ENCODE measurements around the gene CFAP99.
"Not testable (repeated sequence)": the region's sequence is repeated elsewhere in the genome, so short reads cannot be mapped to it uniquely, and the experiment has no call there.

The CFAP99 gene

GRCh38 chr4:2427383-2428334, 8.9 kb downstream of the CFAP99 start:
- Histone ChIP-seq H3K79me2 (ENCODE audit: insufficient read depth, low read length) (no peaks in the 10 kb centered on the region), H3K9ac (ENCODE audit: low read depth, low read length) (no peak overlapping the region)

GRCh38 chr4:2428496-2429213, 9.9 kb downstream of the CFAP99 start:
- Histone ChIP-seq H3K9ac (ENCODE audit: low read depth, low read length) (no peak overlapping the region), H3K4me1 (ENCODE audit: insufficient read depth, low read length) (no peaks in the 10 kb centered on the region), H3K36me3 (ENCODE audit: insufficient read depth, low read length) (no peaks in the 10 kb centered on the region), H3K4me3 (ENCODE audit: low read depth in 1 of 2, low read length in 2 of 2) (no peak overlapping the region), H3K27me3 (ENCODE audit: insufficient read depth, low read length, poor library complexity) (no peaks in the 10 kb centered on the region), H3K79me2 (ENCODE audit: insufficient read depth, low read length) (no peaks in the 10 kb centered on the region), H2AFZ (ENCODE audit: low read depth, low read length) (no peak overlapping the region), H3K4me2 (ENCODE audit: insufficient read depth, low read length) (no peak overlapping the region), H3K27ac (ENCODE audit: low read length) (no peak overlapping the region), H4K20me1 (ENCODE audit: insufficient read depth, low read length) (peaks cover 33% of the 10 kb centered on the region), H3K9me3 (ENCODE audit: insufficient read depth, low read length, severe bottlenecking) (no peaks in the 10 kb centered on the region)
- TF ChIP-seq CTCF (IDR thresholded peaks at IDR 0.05; ENCODE audit: borderline replicate concordance, extremely low read depth, low read length, poor library complexity, severe bottlenecking) (no peak), EZH2 (IDR thresholded peaks at IDR 0.05; ENCODE audit: borderline replicate concordance, low read depth, low read length, severe bottlenecking) (no peak)
- ATAC-seq (ENCODE audit: insufficient read depth, low read depth) (no peak), DNase-seq (no peak)

More at GRCh38 chr4:2427383-2428334, 8.9 kb downstream of the CFAP99 start:
- Histone ChIP-seq H2AFZ (ENCODE audit: low read depth, low read length) (no peak overlapping the region), H3K27ac (ENCODE audit: low read length) (no peak overlapping the region), H3K27me3 (ENCODE audit: insufficient read depth, low read length, poor library complexity) (peaks cover 7% of the 10 kb centered on the region), H3K4me2 (ENCODE audit: insufficient read depth, low read length) (no peak overlapping the region), H3K36me3 (ENCODE audit: insufficient read depth, low read length) (no peaks in the 10 kb centered on the region), H4K20me1 (ENCODE audit: insufficient read depth, low read length) (peaks cover 42% of the 10 kb centered on the region), H3K4me1 (ENCODE audit: insufficient read depth, low read length) (no peaks in the 10 kb centered on the region), H3K9me3 (ENCODE audit: insufficient read depth, low read length, severe bottlenecking) (no peaks in the 10 kb centered on the region), H3K4me3 (ENCODE audit: low read depth in 1 of 2, low read length in 2 of 2) (no peak overlapping the region)
- TF ChIP-seq EZH2 (IDR thresholded peaks at IDR 0.05; ENCODE audit: borderline replicate concordance, low read depth, low read length, severe bottlenecking) = no peak
- no peak for TF ChIP-seq CTCF (IDR thresholded peaks at IDR 0.05; ENCODE audit: borderline replicate concordance, extremely low read depth, low read length, poor library complexity, severe bottlenecking)
- DNase-seq (no peak), ATAC-seq (ENCODE audit: insufficient read depth, low read depth) (no peak)

GRCh38 chr4:2429945-2430757, 11.4 kb downstream of the CFAP99 start:
- H2AFZ ChIP-seq (ENCODE audit: low read depth, low read length) = not testable (repeated sequence)

More at GRCh38 chr4:2429945-2430757, 11.4 kb downstream of the CFAP99 start:
- H3K4me2 ChIP-seq (ENCODE audit: insufficient read depth, low read length); H3K36me3 ChIP-seq (ENCODE audit: insufficient read depth, low read length); H3K9me3 ChIP-seq (ENCODE audit: insufficient read depth, low read length, severe bottlenecking); DNase-seq; ATAC-seq (ENCODE audit: insufficient read depth, low read depth); H3K27ac ChIP-seq (ENCODE audit: low read length); H3K79me2 ChIP-seq (ENCODE audit: insufficient read depth, low read length); H3K9ac ChIP-seq (ENCODE audit: low read depth, low read length); H3K4me3 ChIP-seq (ENCODE audit: low read depth in 1 of 2, low read length in 2 of 2); H3K27me3 ChIP-seq (ENCODE audit: insufficient read depth, low read length, poor library complexity); H3K4me1 ChIP-seq (ENCODE audit: insufficient read depth, low read length): not testable (repeated sequence)
- peaks cover 28% of the 10 kb centered on the region for H4K20me1 ChIP-seq (ENCODE audit: insufficient read depth, low read length)
